HL-60 (cell line): ENCODE data around the gene CAPG.

Source experiments
- DNase-seq, 2 experiments: peaks; one replicate each; pipeline ENCODE4 v3.0.0-alpha.2; 2010 to 2020; ENCODE audit warnings: low read depth in 1 of 2, low spot score in 1 of 2
- H3K27ac ChIP-seq: fragments of 250-450 bp; sonication (Bioruptor Pico); replicated peaks from 2 replicates; pipeline ENCODE4 v1.5.1; 2020; ENCODE audit warnings: mild to moderate bottlenecking, moderate library complexity
- H3K27me3 ChIP-seq: fragments of 250-450 bp; sonication (Bioruptor Pico); 2 replicates; pipeline ENCODE4 v1.5.1; 2021; ENCODE audit warnings: mild to moderate bottlenecking, moderate library complexity; ENCODE audit not compliant: insufficient read depth, poor library complexity, severe bottlenecking
- H3K4me3 ChIP-seq: replicated peaks from 2 replicates; pipeline ENCODE4 v1.5.1; 2011; ENCODE audit warnings: mild to moderate bottlenecking, control low read depth, low read length; ENCODE audit not compliant: insufficient read depth
- CTCF ChIP-seq: IDR thresholded peaks from one replicate; pipeline ENCODE4 v1.5.1; 2011; ENCODE audit warnings: low read length, control low read depth, inconsistent platforms; ENCODE audit not compliant: insufficient read depth
- GABPA ChIP-seq: IDR thresholded peaks from 2 replicates; pipeline ENCODE4 v1.6.1; 2012; ENCODE audit warnings: low read depth
- POLR2AphosphoS5 ChIP-seq: IDR thresholded peaks from 2 replicates; pipeline ENCODE4 v1.6.1; 2012; ENCODE audit warnings: low read depth
- REST ChIP-seq: IDR thresholded peaks from 2 replicates; pipeline ENCODE4 v1.6.1; 2012; ENCODE audit warnings: low read depth; ENCODE audit not compliant: insufficient replicate concordance
- SPI1 ChIP-seq: IDR thresholded peaks from 2 replicates; pipeline ENCODE4 v1.6.1; 2012; ENCODE audit warnings: low read depth, mild to moderate bottlenecking, borderline replicate concordance

Gene CAPG

GRCh38 chr2:85399183-85399455 lies 11.0 kb downstream of the CAPG start:
- DNase-seq = no peak
- Histone ChIP-seq H3K4me3 (no peak overlapping the region), H3K27me3 (no peaks in the 10 kb centered on the region), H3K27ac (no peak overlapping the region)
- TF ChIP-seq POLR2AphosphoS5 (no peak), REST (no peak), GABPA (no peak), SPI1 (no peak), CTCF (no peak)

DNA sequence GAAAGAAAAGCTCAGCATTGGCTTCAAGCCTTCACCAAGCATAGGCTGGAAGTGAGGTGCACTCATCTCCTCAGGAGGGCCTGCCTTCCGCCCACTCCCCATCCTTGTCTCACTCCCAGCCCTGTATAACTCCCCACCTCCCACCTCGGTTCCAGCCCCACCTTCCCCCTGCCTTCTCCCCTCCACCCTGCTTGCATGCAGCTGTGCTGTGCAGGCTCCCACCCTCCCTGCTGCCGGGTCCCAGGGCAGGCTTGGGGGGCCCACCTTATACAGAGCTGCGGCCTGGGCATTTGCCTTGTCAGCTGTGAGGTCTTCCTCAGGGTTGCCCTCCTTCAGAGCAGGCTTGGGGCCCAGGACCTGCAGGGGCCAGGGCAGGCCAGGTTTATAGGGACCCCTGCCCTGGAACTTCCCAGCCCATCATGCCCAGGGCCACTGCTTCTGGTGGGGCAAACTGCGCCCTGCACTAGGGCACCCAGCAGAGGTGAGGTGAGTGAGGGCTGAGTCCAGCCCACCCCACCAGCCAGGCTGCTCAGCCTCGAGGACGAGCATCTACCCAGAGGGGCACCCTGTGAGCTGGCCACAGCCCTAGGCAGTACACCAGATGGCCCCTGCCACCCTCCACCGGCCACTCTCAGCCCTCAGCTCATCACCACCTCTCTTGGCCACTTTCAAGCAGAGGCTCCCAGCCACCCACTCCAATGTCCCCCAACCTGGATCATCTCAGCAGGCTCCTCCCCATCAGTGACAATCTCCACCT lies 11.6 kb downstream of the CAPG start:
- TF ChIP-seq REST (no peak), CTCF (no peak), GABPA (no peak), POLR2AphosphoS5 (no peak)
- H3K4me3 ChIP-seq = no peak overlapping the region
- H3K27me3 ChIP-seq = no peaks in the 10 kb centered on the region
- DNase-seq = no peak
- H3K27ac ChIP-seq = no peak overlapping the region

DNA sequence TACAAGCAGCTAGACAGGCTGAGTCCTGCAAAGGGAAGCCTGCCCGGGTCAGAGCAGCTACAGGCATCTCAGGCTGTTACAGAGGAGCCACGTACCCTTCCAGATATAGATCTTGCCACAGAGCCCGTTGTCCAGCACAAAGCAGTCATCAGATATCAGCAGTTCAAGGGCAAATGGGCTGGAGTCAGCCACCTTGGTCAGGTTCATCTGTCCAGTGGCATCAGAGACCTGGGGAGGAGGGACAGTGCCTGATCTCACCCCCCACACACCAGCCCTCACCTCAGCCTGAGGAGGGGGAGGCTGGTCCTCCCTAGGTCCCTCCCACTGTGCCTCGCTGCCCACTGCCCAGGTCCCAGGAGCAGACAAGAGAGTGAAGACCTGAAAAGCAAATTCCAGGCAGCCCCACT lies 12.2 kb downstream of the CAPG start:
- TF ChIP-seq SPI1 (no peak), REST (no peak)
- no peak overlapping the region for H3K27ac ChIP-seq
- no peak for DNase-seq
- no peak overlapping the region for H3K4me3 ChIP-seq
- no peaks in the 10 kb centered on the region for H3K27me3 ChIP-seq
